CD14-positive monocyte (primary cell): Measurements from ENCODE around the gene NHLRC3. TPM values are rescaled to one million over a fixed set of nuclear protein-coding genes. Genes with fewer than 3 reads are reported as not detected.

Source experiments
- DNase-seq, 3 donors: peaks; one replicate each; pipeline ENCODE4 v3.0.0-alpha.2; 2011 to 2022
- H2AFZ ChIP-seq: 2 replicates; pipeline ENCODE4 v1.6.0; 2012; ENCODE audit warnings: mild to moderate bottlenecking, low read depth, low read length, inconsistent platforms; ENCODE audit not compliant: insufficient read depth, poor library complexity, severe bottlenecking
- H3K27ac ChIP-seq, 2 donors: 1 replicate in 1 of 2; 2 replicates in 1 of 2; pipeline ENCODE4 v1.5.1; 2012 to 2013; ENCODE audit warnings: low read length in 2 of 2, control low read depth in 1 of 2, inconsistent platforms in 1 of 2, low read depth in 1 of 2, mild to moderate bottlenecking in 1 of 2
- H3K27me3 ChIP-seq, 2 donors: one replicate each; pipeline versions ENCODE4 v1.6.0 to v1.6.1; 2011 to 2013; ENCODE audit warnings: low read length in 2 of 2; ENCODE audit not compliant: control insufficient read depth in 2 of 2, insufficient read depth in 2 of 2
- H3K36me3 ChIP-seq, 2 donors: replicated peaks in 1 of 2; 1 replicate in 1 of 2; 2 replicates in 1 of 2; pipeline versions ENCODE4 v1.5.1 to v1.6.1; 2012 to 2013; ENCODE audit warnings: low read length in 2 of 2, control low read depth in 1 of 2, inconsistent platforms in 1 of 2, mild to moderate bottlenecking in 1 of 2; ENCODE audit not compliant: insufficient read depth in 2 of 2, control insufficient read depth in 1 of 2
- H3K4me1 ChIP-seq, 2 donors: 1 replicate in 1 of 2; 2 replicates in 1 of 2; pipeline versions ENCODE4 v1.5.1 to v1.6.1; 2012 to 2013; ENCODE audit warnings: low read length in 2 of 2, control low read depth in 1 of 2, inconsistent platforms in 1 of 2, mild to moderate bottlenecking in 1 of 2, moderate library complexity in 1 of 2; ENCODE audit not compliant: insufficient read depth in 2 of 2, control insufficient read depth in 1 of 2
- H3K4me2 ChIP-seq: replicated peaks from 2 replicates; pipeline ENCODE3; 2012; ENCODE audit warnings: low read length, moderate library complexity, mild to moderate bottlenecking; ENCODE audit not compliant: poor library complexity, severe bottlenecking; ENCODE audit errors: extremely low read depth
- H3K4me3 ChIP-seq, 3 experiments: fragments of 200-600 bp in 1 of 3; sonication (generic) in 1 of 3; replicated peaks in 1 of 3; 1 replicate in 2 of 3; 2 replicates in 1 of 3; pipeline ENCODE4 v1.5.1; 2011 to 2013; ENCODE audit warnings: low read length in 3 of 3, mild to moderate bottlenecking in 3 of 3, control low read depth in 2 of 3, low read depth in 2 of 3, inconsistent platforms in 1 of 3, moderate library complexity in 1 of 3
- H3K79me2 ChIP-seq: 2 replicates; pipeline ENCODE4 v1.6.0; 2012; ENCODE audit warnings: mild to moderate bottlenecking, control low read depth, inconsistent platforms, low read length, moderate library complexity; ENCODE audit not compliant: insufficient read depth
- H3K9ac ChIP-seq: 2 replicates; pipeline ENCODE4 v1.6.0; 2017; ENCODE audit warnings: low read length, mild to moderate bottlenecking; ENCODE audit not compliant: insufficient read depth, poor library complexity, severe bottlenecking
- H3K9me3 ChIP-seq, 2 donors: replicated peaks in 1 of 2; 1 replicate in 1 of 2; 2 replicates in 1 of 2; pipeline versions ENCODE4 v1.5.1 to v1.6.1; 2012 to 2013; ENCODE audit warnings: low read length in 2 of 2, control low read depth in 1 of 2; ENCODE audit not compliant: control insufficient read depth in 1 of 2, insufficient read depth in 1 of 2
- H4K20me1 ChIP-seq: 2 replicates; pipeline ENCODE4 v1.6.0; 2012; ENCODE audit warnings: mild to moderate bottlenecking, low read length, control low read depth, moderate library complexity; ENCODE audit not compliant: insufficient read depth
- H3K27ac Mint-ChIP-seq, 7 donors: one replicate each; pipeline ENCODE4 v1.8.0; 2020; ENCODE audit warnings: mild to moderate bottlenecking in 7 of 7, mixed read lengths in 7 of 7, moderate library complexity in 6 of 7, inconsistent platforms in 2 of 7
- H3K27me3 Mint-ChIP-seq, 3 donors: one replicate each; pipeline ENCODE4 v1.8.0; 2021 to 2022; ENCODE audit warnings: low read depth in 3 of 3, mild to moderate bottlenecking in 3 of 3, mixed read lengths in 3 of 3, moderate library complexity in 3 of 3, inconsistent platforms in 1 of 3
- H3K36me3 Mint-ChIP-seq, 2 donors: one replicate each; pipeline ENCODE4 v1.8.0; 2020; ENCODE audit warnings: mixed read lengths in 2 of 2, inconsistent platforms in 1 of 2, mild to moderate bottlenecking in 1 of 2
- H3K4me1 Mint-ChIP-seq: one replicate; pipeline ENCODE4 v1.8.0; 2020; ENCODE audit warnings: mild to moderate bottlenecking, mixed read lengths
- H3K4me3 Mint-ChIP-seq, 2 donors: one replicate each; pipeline ENCODE4 v1.8.0; 2020; ENCODE audit warnings: mild to moderate bottlenecking in 2 of 2, mixed read lengths in 2 of 2, moderate library complexity in 1 of 2
- H3K9me3 Mint-ChIP-seq, 7 donors: one replicate each; pipeline ENCODE4 v1.8.0; 2020 to 2022; ENCODE audit warnings: mixed read lengths in 7 of 7, mild to moderate bottlenecking in 6 of 7, moderate library complexity in 6 of 7, inconsistent platforms in 2 of 7
- CTCF ChIP-seq: fragments of 200-600 bp; IDR thresholded peaks from one replicate; pipeline ENCODE4 v1.8.0; 2022; ENCODE audit warnings: antibody characterized with exemption, mild to moderate bottlenecking
- WGBS: methylation state at CpG from one replicate; pipeline ENCODE4 v1.1.5; 2013; ENCODE audit warnings: missing lambda C conversion rate; ENCODE audit not compliant: insufficient coverage; 5-methylcytosine and 5-hydroxymethylcytosine counted together
- intact Hi-C, 2 donors: fragments of 100-400 bp; cut with micrococcal nuclease; formaldehyde crosslinking; loops; one replicate each; pipeline versions ENCODE4 v1.15.0 to v1.15.1; 2023
- polyA plus RNA-seq, 3 donors: library from polyadenylated mRNA; depleted of rRNA in 1 of 3; unstranded in 2 of 3; stranded (reverse) in 1 of 3; fragments of 300-500 nt in 2 of 3; fragments of >200 nt in 1 of 3; fragmentation: Illumina TruSeq in 2 of 3; gene quantifications; 1 replicate in 2 of 3; 2 replicates in 1 of 3; pipeline ENCODE4 v1.2.3, GENCODE V29; 2012 to 2021

NHLRC3 gene
- polyA plus RNA-seq, 3 donors: 12.8 to 17.7 (median 13.0) TPM

- peaks cover 68% of the 10 kb centered on the region for H3K79me2 ChIP-seq
- no peak for DNase-seq
- TF ChIP-seq CTCF: no peak
- peaks cover 67% of the 10 kb centered on the region for H4K20me1 ChIP-seq
- no peaks in the 10 kb centered on the region for H3K27me3 ChIP-seq
- H2AFZ ChIP-seq: no peak overlapping the region
- no peak overlapping the region for H3K4me3 ChIP-seq
- no peak overlapping the region for H3K27ac ChIP-seq
- no CpG with 5 or more reads among the region's 1 CpG for WGBS
- no peaks in the 10 kb centered on the region for H3K9me3 ChIP-seq
- H3K4me1 ChIP-seq: peaks cover 26 to 33% of the 10 kb centered on the region in 2 donors
- Mint-ChIP-seq H3K27ac (peak overlapping the region in 1 of 7 donors; percentile 85), H3K36me3 (peaks cover 34 to 36% of the 10 kb centered on the region in 2 donors), H3K27me3 (peaks cover 0 to 2% (median 0%) of the 10 kb centered on the region in 3 donors), H3K4me3 (no peak overlapping the region), H3K9me3 (no peaks in the 10 kb centered on the region), H3K4me1 (peaks cover 39% of the 10 kb centered on the region)
- H3K36me3 ChIP-seq: peaks cover 25 to 49% of the 10 kb centered on the region in 2 donors
- intact Hi-C loops: no loop called here
- H3K4me2 ChIP-seq: no peak overlapping the region
- H3K9ac ChIP-seq: no peak overlapping the region
Measured at GRCh38 chr13:39032150-39032549, 6.1 kb upstream of the NHLRC3 start.

- H3K27ac Mint-ChIP-seq: peak overlapping the region in 1 of 7 donors; percentile 42
- H3K4me1 Mint-ChIP-seq: peaks cover 40% of the 10 kb centered on the region
- TF ChIP-seq CTCF: no peak
- DNase-seq: no peak
- intact Hi-C loops: no loop called here
- H3K4me2 ChIP-seq: no peak overlapping the region
- no peak overlapping the region for H3K4me3 Mint-ChIP-seq
- H2AFZ ChIP-seq: no peak overlapping the region
- H3K27me3 Mint-ChIP-seq: peaks cover 0 to 3% (median 0%) of the 10 kb centered on the region in 3 donors
- H4K20me1 ChIP-seq: peaks cover 61% of the 10 kb centered on the region
- H3K9me3 Mint-ChIP-seq: no peaks in the 10 kb centered on the region
- H3K27me3 ChIP-seq: no peaks in the 10 kb centered on the region
- H3K4me1 ChIP-seq: peaks cover 32 to 38% of the 10 kb centered on the region in 2 donors
- peaks cover 77% of the 10 kb centered on the region for H3K79me2 ChIP-seq
- H3K9me3 ChIP-seq: no peaks in the 10 kb centered on the region
- no CpG with 5 or more reads among the region's 1 CpG for WGBS
- no peak overlapping the region for H3K4me3 ChIP-seq
- H3K36me3 Mint-ChIP-seq: peaks cover 19 to 22% of the 10 kb centered on the region in 2 donors
- H3K9ac ChIP-seq: no peak overlapping the region
- no peak overlapping the region for H3K27ac ChIP-seq
- peaks cover 6 to 29% of the 10 kb centered on the region in 2 donors for H3K36me3 ChIP-seq
Measured at GRCh38 chr13:39034085-39034484, 4.2 kb upstream of the NHLRC3 start.
